Suprapubic skin (tissue), 4 donors: ENCODE results near the gene PIGS.

Source experiments
- CTCF ChIP-seq, 2 donors: fragments of 200-600 bp in 1 of 2; fragments of 450-650 bp in 1 of 2; sonication (generic) in 1 of 2; IDR thresholded peaks; one replicate each; pipeline ENCODE4 v1.5.1; 2016 to 2019; ENCODE audit warnings: antibody characterized with exemption in 2 of 2, mild to moderate bottlenecking in 1 of 2, moderate library complexity in 1 of 2
- EP300 ChIP-seq: sonication (generic); formaldehyde crosslinking; IDR thresholded peaks from one replicate; pipeline ENCODE4 v1.6.1; 2017; ENCODE audit warnings: antibody characterized with exemption
- POLR2AphosphoS5 ChIP-seq, 3 donors: sonication (generic); formaldehyde crosslinking; IDR thresholded peaks; one replicate each; pipeline ENCODE4 v1.6.1; 2017; ENCODE audit warnings: antibody characterized with exemption in 3 of 3

GRCh38 chr17:28518578-28518977, 52.7 kb downstream of the PIGS start:
- TF ChIP-seq CTCF (IDR thresholded peaks at IDR 0.05): no peak
- no peak for TF ChIP-seq EP300
- TF ChIP-seq POLR2AphosphoS5 (IDR thresholded peaks at IDR 0.05): no peak
